Activated naive CD4-positive, alpha-beta T cell treated with anti-CD3 and anti-CD28 coated beads, Interleukin-2, amount 50 U/mL, for 24 hours (primary cell): ENCODE measurements around the gene FHL1.
"Not testable (repeated sequence)": the region's sequence is repeated elsewhere in the genome, so short reads cannot be mapped to it uniquely, and the experiment has no call there.

ENCODE experiments used
- H3K27ac Mint-ChIP-seq: one replicate; pipeline ENCODE4 v1.8.0; 2021; ENCODE audit warnings: mild to moderate bottlenecking, mixed read lengths
- H3K27me3 Mint-ChIP-seq: one replicate; pipeline ENCODE4 v1.8.0; 2021; ENCODE audit warnings: mixed read lengths
- H3K36me3 Mint-ChIP-seq: one replicate; pipeline ENCODE4 v1.8.0; 2021; ENCODE audit warnings: mixed read lengths
- H3K4me1 Mint-ChIP-seq: one replicate; pipeline ENCODE4 v1.8.0; 2021; ENCODE audit warnings: mixed read lengths
- H3K4me3 Mint-ChIP-seq: one replicate; pipeline ENCODE4 v1.8.0; 2021; ENCODE audit warnings: mild to moderate bottlenecking, mixed read lengths
- H3K9me3 Mint-ChIP-seq: one replicate; pipeline ENCODE4 v1.8.0; 2021; ENCODE audit warnings: mixed read lengths

The FHL1 gene

GRCh38 chrX:136227948-136228838 lies 80.9 kb downstream of the FHL1 start:
- H3K36me3 Mint-ChIP-seq, result peaks cover 5% of the 10 kb centered on the region
- no peaks in the 10 kb centered on the region for H3K9me3 Mint-ChIP-seq
- no peaks in the 10 kb centered on the region for H3K27me3 Mint-ChIP-seq
- H3K4me1 Mint-ChIP-seq, result peaks cover 20% of the 10 kb centered on the region
- H3K27ac Mint-ChIP-seq, result peak overlapping the region; percentile 46
- H3K4me3 Mint-ChIP-seq, result peak overlapping the region; percentile 26

GRCh38 chrX:136228839-136229207 lies 81.5 kb downstream of the FHL1 start:
- no peaks in the 10 kb centered on the region for H3K9me3 Mint-ChIP-seq
- no peak overlapping the region for H3K27ac Mint-ChIP-seq
- peaks cover 20% of the 10 kb centered on the region for H3K4me1 Mint-ChIP-seq
- H3K36me3 Mint-ChIP-seq, result peaks cover 5% of the 10 kb centered on the region
- no peak overlapping the region for H3K4me3 Mint-ChIP-seq
- no peaks in the 10 kb centered on the region for H3K27me3 Mint-ChIP-seq

GRCh38 chrX:136237074-136237473 lies 89.7 kb downstream of the FHL1 start:
- no peaks in the 10 kb centered on the region for H3K9me3 Mint-ChIP-seq
- no peaks in the 10 kb centered on the region for H3K4me1 Mint-ChIP-seq
- no peak overlapping the region for H3K4me3 Mint-ChIP-seq
- H3K36me3 Mint-ChIP-seq, result peaks cover 10% of the 10 kb centered on the region
- no peaks in the 10 kb centered on the region for H3K27me3 Mint-ChIP-seq
- H3K27ac Mint-ChIP-seq, result no peak overlapping the region

GRCh38 chrX:136237849-136238248 lies 90.5 kb downstream of the FHL1 start:
- not testable (repeated sequence) for H3K27me3 Mint-ChIP-seq, H3K4me3 Mint-ChIP-seq, H3K4me1 Mint-ChIP-seq, H3K27ac Mint-ChIP-seq, H3K9me3 Mint-ChIP-seq
- peaks cover 15% of the 10 kb centered on the region for H3K36me3 Mint-ChIP-seq

GRCh38 chrX:136246201-136246600 lies 98.9 kb downstream of the FHL1 start:
- H3K9me3 Mint-ChIP-seq, result no peaks in the 10 kb centered on the region

GRCh38 chrX:136250191-136251040 lies 103.1 kb downstream of the FHL1 start:
- Mint-ChIP-seq H3K4me3 (peak overlapping the region; percentile 81), H3K9me3 (no peaks in the 10 kb centered on the region), H3K27me3 (no peaks in the 10 kb centered on the region), H3K27ac (no peak overlapping the region), H3K36me3 (no peaks in the 10 kb centered on the region), H3K4me1 (peaks cover 6% of the 10 kb centered on the region)

More at GRCh38 chrX:136246201-136246600, 98.9 kb downstream of the FHL1 start:
- Mint-ChIP-seq H3K27ac (peak overlapping the region; percentile 5), H3K36me3 (peaks cover 15% of the 10 kb centered on the region), H3K27me3 (no peaks in the 10 kb centered on the region), H3K4me3 (no peak overlapping the region), H3K4me1 (no peaks in the 10 kb centered on the region)

- no peaks in the 10 kb centered on the region for H3K36me3 Mint-ChIP-seq
- H3K4me3 Mint-ChIP-seq, result peak within 1 kb of the TSS; percentile 96
- no peaks in the 10 kb centered on the region for H3K27me3 Mint-ChIP-seq
- H3K4me1 Mint-ChIP-seq, result peaks cover 6% of the 10 kb centered on the region
- peak within 1 kb of the TSS; percentile 96 for H3K27ac Mint-ChIP-seq
- no peaks in the 10 kb centered on the region for H3K9me3 Mint-ChIP-seq
Measured at GRCh38 chrX:136251041-136251991, 104.0 kb downstream of the FHL1 start, which contains the start of gene MAP7D3. MAP7D3 (minus strand) TSS chrX:136251400; CDS start chrX:136251358, 42 bp downstream.

- Mint-ChIP-seq H3K27me3 (no peaks in the 10 kb centered on the region), H3K27ac (no peak overlapping the region), H3K9me3 (no peaks in the 10 kb centered on the region), H3K4me3 (no peak overlapping the region), H3K4me1 (peaks cover 19% of the 10 kb centered on the region), H3K36me3 (no peaks in the 10 kb centered on the region)
Measured at GRCh38 chrX:136255541-136255940, 108.2 kb downstream of the FHL1 start.

GRCh38 chrX:136256026-136256425 lies 108.7 kb downstream of the FHL1 start:
- Mint-ChIP-seq H3K27ac (no peak overlapping the region), H3K4me3 (no peak overlapping the region), H3K27me3 (no peaks in the 10 kb centered on the region), H3K36me3 (no peaks in the 10 kb centered on the region), H3K9me3 (no peaks in the 10 kb centered on the region), H3K4me1 (peaks cover 19% of the 10 kb centered on the region)

GRCh38 chrX:136258951-136259350 lies 111.6 kb downstream of the FHL1 start:
- H3K36me3 Mint-ChIP-seq, result no peaks in the 10 kb centered on the region
- no peaks in the 10 kb centered on the region for H3K27me3 Mint-ChIP-seq
- no peaks in the 10 kb centered on the region for H3K9me3 Mint-ChIP-seq
- H3K4me1 Mint-ChIP-seq, result peaks cover 13% of the 10 kb centered on the region
- no peak overlapping the region for H3K4me3 Mint-ChIP-seq
- H3K27ac Mint-ChIP-seq, result no peak overlapping the region

- peaks cover 13% of the 10 kb centered on the region for H3K4me1 Mint-ChIP-seq
- H3K9me3 Mint-ChIP-seq, result no peaks in the 10 kb centered on the region
- no peaks in the 10 kb centered on the region for H3K36me3 Mint-ChIP-seq
- H3K27me3 Mint-ChIP-seq, result no peaks in the 10 kb centered on the region
- peak overlapping the region; percentile 79 for H3K27ac Mint-ChIP-seq
- H3K4me3 Mint-ChIP-seq, result peak overlapping the region; percentile 66
Measured at GRCh38 chrX:136259543-136259942, 112.2 kb downstream of the FHL1 start.

- peaks cover 13% of the 10 kb centered on the region for H3K4me1 Mint-ChIP-seq
- H3K27me3 Mint-ChIP-seq, result no peaks in the 10 kb centered on the region
- no peaks in the 10 kb centered on the region for H3K36me3 Mint-ChIP-seq
- H3K4me3 Mint-ChIP-seq, result no peak overlapping the region
- no peak overlapping the region for H3K27ac Mint-ChIP-seq
- H3K9me3 Mint-ChIP-seq, result no peaks in the 10 kb centered on the region
Measured at GRCh38 chrX:136260776-136261175, 113.4 kb downstream of the FHL1 start.
